ENCODE results near the gene TMEM121.

Gene TMEM121

DNA sequence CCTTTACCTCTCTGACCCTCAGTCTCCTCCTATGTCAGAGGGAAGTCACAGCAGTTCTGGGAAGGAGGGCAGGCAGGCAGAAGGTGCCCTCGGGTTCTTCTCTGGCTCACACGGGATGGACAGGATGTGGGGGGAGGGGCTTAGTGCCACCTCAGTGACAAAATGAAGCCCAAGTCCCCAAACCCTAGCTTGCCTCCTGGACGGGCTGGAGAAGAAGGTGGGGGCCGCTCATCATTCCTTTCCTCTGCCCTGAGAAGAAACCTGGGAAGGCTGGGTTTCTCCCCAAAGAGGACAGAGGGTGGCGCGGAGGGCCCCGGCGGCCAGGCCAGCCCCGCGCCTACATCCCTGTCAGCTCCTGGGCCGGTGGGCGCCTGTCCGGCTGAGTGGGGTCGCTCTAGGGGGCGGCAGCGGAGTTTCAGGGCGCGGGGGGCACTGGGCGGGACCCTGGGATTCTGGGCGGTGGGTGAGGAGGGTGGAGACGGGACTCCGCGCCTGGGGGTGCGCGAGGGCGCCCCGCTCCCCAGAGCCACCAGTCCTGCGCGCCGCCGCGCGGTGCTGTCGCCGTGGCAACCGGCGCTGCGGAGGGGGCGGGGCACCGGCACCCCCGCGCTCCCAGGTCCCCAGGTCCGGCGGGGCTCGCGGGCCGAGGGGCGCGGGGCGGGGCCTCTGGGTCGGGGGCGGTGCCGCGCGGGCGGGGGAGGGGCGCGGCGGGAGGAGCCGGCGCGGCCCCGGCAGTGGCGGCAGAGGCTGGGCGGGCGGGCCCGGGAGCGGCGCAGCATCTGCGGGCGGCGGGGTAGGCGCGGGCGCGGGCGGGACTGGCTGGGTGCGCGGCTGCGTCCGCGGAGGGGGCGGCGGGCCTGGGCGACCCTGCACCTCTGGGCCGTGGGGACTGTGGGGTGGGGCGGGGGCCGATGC, at the start of gene TMEM121:
Gene TMEM121 (plus strand): TSS at position 723 of the 915 bp plus-strand sequence. CDS start 2,252 bp downstream, outside the sequence.
- DNase-seq: no peak

DNA sequence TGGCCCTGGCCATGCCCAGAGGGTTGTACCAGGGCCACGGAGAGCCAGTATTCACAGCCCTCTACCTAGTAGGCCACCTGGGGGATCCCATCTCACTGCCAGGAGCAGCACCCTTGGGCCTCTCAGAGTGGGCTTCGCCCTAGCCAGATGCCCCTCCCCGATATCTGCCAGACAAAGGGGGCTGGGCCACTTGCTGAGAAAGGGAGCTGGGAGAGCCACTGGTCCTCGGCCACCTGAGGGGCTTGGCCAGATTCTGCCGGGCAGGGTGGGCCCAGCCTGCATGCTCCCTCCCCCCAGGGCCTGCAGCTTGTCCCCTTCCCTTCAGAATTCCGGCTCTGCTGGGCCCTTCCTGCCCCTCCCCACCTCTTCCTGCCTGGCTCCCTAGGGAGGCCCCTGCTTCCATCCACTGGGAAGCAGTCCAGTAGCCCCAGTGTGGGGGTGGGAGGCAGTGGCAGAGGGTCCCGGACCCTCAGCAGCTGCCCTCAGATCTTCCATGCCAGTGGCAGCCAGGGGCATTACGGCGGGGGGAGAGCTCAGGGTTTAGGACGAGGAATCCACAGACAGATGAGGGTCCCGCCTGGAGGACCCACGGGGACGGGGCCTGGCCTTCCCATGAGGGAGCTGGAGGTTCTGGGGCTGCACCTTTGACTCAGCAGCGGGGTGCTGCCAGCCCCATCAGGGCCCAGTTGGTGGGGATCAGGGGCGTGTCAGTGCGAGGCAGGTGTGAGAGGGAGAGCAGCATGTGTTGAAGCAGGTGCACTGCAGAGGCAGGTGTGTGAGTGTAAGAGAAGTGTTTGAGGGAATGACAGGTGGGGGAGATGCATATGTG, 49.3 kb upstream of the TMEM121 start:
- DNase-seq: no peak

DNA sequence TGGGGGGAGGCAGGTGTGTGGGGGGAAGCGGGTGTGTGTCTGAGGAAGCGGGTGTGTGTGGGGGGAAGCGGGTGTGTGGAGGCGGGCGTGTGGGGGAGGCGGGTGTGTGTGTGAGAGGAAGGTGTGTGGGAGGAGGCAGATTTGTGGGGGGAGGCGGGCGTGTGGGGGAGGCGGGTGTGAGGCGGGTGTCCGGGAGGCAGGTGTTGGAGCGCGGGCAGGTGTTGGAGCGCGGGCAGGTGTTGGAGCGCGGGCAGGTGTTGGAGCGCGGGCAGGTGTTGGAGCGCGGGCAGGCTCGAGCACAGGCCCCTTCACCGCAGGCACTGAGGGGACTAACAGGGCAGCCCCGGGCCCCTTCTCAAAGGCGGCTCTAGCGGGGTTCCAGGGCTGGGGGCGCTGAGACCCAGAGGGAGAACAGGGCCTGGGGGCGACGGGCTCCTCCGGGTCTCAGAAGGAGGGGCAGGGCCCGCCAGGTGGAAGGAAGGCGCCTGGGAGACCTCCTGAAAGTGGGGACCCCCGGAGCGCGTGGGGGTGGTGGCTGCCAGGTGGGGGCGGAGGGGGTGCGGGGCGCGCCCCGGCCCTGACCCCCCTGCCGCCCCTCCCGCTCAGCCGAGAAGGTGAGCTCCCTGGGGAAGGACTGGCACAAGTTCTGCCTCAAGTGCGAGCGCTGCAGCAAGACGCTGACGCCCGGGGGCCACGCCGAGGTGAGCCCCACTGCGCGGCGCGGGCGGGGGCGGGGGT, 48.6 kb upstream of the TMEM121 start:
- DNase-seq: no peak

DNA sequence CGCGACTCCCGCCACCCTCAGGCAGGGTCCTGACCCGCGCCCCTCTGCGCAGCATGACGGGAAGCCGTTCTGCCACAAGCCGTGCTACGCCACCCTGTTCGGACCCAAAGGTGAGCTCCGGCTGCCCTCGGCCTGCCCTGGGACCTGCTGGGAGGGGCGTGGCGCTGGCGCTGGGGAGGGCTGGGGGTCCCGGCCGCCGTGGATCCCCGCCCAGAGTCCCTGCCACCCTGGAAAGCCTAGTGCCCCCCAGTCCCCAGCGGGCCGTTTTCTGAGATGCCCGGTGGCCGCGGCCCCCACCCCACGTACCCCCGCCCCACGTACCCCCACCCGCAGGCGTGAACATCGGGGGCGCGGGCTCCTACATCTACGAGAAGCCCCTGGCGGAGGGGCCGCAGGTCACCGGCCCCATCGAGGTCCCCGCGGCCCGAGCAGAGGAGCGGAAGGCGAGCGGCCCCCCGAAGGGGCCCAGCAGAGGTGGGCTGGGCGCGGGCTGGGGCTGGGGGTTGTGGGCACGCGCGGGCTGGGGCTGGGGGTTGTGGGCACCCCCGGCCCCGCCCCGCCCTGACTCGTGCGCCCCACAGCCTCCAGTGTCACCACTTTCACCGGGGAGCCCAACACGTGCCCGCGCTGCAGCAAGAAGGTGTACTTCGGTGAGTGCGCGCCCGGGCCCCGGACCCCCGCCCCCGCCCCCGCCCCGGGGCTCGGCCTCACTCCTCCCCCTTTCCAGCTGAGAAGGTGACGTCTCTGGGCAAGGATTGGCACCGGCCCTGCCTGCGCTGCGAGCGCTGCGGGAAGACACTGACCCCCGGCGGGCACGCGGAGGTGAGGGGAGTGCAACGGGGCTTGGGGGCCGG, 47.8 kb upstream of the TMEM121 start:
- no peak for DNase-seq

DNA sequence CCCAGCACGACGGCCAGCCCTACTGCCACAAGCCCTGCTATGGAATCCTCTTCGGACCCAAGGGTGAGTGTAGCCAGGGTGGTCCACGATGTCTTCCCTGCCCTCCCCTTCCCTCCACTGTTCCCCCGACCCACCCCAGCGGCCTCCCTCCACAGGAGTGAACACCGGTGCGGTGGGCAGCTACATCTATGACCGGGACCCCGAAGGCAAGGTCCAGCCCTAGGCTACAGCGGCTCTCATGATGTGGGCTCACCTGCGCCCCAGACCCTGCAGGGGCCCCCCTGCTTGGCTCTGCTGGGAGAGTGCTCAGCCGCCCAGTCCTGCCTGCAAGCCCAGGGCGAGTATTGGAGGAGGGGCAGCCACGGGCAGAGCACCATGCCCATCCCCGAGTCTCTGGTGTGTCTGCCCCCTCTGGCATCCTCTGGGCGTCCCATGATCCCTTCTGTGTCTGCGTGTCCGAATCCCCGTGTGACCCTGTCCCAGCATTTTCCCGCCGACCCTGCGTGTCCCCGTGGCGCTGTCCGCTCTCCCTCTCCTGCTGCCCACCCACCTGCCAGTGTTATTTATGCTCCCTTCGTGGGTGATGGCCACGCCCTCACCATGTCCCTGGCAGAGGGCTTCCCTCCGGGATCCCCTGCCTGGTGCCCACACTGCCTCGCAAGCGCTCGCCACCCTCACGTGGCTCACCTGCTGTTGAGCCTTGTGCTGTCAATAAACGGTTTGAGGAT, 46.8 kb upstream of the TMEM121 start:
- DNase-seq: no peak

DNA sequence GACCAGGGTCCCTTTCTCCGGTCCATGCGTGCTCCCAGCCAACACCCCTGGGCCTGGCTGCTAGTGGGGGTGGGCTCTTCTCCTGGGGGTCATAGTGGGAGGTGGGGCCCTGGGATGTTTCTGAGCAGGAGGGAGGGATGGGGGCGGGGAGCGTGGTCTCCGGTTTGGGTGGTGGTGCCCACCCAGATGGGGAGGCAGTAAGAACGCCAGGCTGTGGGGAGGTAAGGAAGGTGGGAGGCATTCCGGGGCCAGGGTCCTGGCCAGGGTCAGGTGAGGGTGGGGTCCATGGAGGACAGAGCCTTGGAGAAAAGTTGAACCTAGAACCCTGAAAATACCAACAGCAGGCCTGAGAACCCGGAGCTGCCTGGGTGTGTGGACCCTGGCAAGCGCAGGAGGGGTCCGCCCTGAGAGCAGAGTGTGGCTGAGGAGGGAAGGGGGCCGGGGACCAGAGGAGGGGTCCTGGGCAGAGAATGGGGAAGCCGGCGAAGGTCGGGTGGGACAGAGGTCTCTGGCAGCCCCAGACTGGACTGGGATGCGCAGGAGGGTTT, 46.1 kb upstream of the TMEM121 start:
- DNase-seq: no peak

DNA sequence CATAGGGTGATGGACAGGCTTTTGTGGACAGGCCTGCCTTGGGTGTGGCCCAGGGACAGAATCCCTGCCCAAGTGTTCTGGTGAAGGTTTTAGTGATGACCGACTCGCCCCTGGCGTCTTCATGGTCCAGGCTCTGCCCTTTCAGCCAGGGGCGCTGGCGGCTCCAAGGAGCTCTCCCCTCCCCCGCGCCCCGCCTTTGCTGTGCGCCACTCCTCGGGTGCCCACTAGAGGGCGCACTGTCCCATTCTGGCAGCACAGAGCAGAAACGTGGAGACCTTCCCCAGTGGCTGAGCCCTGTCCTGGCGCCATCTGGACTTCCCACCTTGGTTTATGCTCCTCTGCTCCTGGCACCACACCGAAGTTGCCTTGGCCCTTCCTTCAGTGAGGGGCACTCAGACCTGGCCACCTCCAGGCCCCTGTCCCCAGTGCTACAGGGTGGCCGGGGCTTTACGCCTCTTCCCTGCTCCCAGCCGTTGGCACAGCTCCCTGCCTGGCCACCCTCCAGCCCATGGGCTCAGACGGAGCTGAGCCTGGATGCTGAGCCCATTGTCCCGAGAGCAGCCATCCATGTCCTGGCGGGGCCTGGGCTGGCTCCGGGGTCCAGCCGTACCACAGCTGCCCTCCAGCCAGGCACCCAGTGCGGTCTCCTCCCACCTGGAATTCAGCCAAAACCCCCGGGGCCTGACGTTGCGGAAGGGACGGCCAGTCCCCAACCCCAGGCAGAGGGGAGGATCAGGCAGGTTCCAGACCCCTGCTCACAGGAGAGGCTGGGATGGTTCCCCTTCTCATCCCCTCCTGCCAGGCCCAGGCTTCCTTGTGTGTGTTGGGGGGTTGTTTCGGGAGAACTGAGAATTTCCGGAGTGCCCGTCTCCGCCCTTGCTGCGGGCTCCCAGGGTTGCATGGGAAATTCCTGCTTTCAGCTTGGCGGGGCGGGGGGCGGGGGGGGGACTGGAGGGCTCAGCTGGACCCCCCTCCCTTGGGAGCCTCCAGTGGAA, 45.3 kb upstream of the TMEM121 start:
- peak; percentile 45 for DNase-seq

DNA sequence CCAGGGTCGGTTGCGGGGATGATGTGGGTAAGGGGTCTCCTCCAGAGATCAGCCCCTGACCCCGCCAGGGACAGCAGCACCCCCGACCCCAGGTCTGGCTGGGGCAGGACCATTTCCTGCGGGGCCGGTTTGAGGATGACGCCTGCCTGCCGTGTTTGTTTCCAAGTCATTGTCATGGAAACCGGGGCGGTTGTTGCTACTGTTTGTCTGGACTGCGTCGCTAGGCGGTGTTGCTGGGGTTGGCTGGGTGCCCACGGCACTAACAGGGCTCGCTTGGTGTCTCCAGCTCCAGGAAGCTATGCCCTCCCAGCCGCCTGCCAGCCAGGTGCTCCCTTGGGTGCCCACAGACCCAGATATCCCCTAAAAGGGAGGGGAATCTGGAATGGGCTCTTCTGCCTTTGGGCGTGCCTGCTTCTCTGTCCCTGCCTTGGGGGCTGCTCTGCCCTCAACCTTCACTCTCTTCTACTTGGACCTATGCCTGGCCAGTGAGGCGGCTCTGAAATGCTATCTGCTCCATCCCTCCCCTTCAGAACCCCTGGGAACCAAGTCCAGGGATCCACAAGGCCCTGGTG, 44.4 kb upstream of the TMEM121 start:
- peak; percentile 56 for DNase-seq

DNA sequence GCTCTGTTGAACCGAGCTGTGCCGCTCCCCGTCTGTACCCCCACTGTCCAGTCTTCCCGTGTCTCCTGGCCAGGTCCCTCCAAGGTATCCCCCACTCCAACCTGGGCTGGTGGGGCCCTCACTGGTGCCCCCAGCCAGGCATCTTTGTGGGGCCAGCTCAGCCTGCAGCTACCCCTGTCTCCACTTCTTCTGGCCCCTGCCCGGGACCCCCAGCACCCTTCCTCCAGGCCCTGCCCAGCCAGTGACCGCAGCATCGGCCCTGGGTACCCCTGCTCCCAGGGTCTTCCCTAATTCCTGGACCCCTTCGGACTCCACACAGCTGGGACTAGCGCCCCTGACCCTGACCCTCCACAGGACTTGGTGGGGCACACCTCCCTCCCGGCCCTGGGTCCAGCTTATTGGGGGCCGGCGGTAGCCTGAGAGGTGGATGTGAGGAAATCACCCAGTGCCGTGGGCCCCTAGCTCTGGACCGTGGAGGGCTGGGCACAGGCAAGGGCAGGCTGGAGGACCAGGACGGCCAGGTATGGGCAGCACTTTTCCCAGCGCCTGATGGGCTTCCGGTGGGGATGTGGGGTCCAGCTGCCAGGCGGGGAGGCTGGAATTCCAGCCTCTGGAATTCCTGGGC, 43.8 kb upstream of the TMEM121 start:
- DNase-seq: no peak

DNA sequence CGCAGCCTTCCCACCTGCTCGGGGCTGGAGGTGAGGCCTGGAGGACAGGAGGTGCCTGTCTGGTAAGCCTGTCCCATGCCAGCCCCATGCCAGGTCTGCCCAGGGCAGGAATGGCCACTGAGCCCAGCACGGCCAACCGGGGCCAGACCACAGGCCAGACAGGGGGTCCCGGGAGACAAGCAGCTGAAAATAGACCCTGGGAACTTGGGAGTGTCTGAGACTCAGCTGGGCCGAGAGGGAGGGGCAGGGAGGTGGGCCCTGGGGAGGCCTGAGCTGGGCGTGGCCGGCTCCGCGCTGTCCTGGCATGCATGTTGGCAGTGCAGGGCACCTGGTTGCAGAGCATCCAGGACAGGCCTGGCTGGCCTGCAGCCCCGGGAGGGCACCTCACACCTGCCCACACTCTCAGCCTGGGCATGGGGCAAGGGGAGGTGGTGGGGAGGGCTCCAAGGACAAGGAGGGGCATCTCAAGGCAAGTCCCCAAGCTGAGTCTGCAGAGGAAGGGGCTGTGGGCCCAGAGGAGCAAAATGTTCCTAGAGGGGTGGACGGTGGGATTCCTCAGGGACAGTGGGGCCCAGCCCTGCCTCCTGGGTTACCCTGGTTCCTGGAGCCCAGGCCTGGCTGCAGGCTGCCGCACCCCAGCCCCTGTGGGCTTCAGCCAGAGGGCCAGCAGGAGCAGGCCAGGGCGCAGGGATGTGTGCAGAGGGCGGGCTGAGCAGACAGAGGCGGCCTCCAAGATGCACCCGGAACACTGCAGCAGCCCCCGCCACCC, 42.9 kb upstream of the TMEM121 start:
- DNase-seq: no peak

DNA sequence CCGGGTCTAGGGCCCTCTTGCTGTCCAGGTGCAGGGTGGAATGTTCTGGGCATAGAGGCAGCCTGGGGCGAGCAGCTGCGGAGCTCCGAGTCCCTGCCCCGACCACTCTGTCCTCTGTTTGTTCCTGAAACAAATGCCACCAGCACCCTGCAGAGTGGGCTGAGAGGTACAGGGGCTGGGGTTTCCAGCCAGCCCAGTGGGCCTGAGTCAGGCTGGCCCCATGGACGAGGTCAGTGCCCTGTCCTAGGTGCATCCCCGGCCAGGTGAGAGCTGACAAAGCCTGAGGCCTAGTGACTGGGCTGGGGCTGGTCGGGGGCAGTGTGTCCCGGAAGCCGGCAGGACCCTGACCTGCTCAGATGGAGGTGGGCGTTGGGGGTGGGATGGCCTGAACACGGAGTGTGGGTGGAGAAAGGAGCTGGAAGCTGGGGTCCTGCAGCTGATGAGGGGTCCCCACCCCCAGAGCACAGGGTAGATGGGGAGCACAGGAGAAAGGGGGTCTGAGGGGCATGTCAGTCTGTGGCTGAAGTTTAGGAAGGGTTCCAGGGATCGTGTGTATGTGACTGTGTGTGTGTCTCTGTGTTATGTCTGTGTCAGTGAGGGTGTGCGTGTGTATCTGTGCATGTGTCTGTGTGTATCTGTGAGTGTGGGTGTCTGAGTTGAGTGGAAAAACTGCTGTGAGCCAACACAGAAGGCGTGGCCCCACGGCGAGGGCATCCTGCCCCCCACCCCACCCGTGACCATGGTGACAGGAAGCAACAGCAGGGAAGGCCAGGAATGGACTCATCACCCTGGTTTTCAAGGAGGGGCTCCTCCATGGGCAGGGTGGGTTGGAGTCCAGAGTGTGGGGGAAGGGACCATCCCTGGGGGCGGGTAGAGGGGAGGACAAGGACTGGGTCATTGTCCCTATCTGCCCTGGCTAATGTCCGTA, 42.0 kb upstream of the TMEM121 start:
- DNase-seq: no peak

DNA sequence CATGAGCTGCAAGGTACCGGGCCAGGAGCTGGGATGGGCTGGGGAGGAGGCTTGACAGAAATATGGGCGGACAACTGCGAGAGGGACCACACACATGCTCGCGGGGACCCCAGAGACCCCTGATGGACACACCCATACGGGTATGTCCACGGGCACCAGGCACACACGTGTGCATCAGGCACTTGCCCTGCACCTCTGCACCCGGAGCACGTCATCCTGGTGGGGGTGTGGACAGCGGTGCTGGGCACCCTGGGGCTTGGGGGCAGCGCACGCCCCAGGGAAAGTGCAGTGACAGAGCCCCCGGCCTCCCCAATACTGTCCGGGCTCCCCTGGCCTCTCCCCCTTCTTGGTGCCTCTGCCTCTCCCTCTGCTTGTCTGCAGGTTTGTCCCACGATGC, 41.4 kb upstream of the TMEM121 start:
- no peak for DNase-seq

DNA sequence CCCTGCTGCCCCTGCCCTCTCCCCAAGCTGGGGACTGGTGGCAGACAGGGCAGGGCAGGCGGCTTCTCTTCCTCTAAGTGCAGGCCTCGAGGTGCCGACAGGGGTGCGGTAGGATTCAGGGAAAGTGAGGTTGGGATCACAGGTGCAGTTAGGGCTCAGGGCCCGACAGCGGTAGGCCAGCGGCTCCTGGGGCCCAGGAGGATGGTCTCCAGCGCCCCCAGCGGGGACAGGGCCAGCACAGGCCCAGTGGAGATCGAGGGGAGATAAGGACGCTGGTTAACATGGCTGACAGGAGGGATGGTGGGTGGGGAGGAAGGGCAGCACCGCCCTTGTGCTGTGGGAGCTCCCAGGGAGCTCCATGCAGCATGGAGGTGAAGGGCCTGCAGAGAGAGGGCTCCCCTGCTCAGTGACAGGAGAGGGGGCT, 40.6 kb upstream of the TMEM121 start:
- peak; percentile 25 for DNase-seq

DNA sequence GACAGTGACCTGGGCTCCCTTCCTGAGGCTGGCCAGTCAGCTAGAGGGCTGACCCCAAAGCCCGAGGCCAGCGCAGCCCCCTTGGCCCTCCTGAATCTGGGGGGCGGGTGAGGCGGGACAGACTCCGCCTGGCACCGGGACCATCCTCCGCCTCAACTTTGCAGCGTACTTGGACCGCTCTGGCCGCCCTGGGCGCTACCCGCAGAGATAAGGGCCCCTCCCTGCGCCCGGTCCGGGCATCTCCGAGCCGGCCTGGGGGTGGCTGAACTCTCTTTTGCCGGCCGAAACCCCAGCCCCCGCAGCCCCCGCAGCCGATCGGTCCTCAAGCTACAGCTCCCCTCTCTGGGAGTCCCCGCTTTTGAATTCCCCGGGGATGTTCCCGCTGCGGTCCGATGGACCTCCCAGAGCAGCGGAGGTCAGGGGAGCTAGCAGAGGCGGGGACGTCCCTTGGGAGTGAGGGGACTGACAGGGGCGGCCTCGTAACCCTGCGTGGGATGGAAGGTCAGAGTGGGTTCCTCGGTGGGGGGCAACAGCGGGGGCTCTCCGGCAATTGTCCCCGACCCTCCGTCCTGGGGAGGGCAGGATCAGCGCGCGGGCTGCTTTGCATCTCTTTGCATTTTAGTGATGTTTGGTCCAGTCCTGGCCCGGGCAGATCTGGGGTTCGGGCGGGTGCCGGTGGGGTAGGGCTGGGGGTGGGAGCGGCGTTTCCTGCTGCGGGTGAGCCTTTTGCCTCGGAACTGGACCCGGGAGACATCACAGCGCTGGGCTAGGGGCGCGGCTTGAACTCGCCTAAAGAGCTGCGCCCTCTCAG, 40.0 kb upstream of the TMEM121 start, which contains the start of gene CRIP1:
Gene CRIP1 (plus strand): TSS at position 724 of the 811 bp plus-strand sequence. CDS start 374 bp downstream, outside the sequence.
- DNase-seq: no peak

DNA sequence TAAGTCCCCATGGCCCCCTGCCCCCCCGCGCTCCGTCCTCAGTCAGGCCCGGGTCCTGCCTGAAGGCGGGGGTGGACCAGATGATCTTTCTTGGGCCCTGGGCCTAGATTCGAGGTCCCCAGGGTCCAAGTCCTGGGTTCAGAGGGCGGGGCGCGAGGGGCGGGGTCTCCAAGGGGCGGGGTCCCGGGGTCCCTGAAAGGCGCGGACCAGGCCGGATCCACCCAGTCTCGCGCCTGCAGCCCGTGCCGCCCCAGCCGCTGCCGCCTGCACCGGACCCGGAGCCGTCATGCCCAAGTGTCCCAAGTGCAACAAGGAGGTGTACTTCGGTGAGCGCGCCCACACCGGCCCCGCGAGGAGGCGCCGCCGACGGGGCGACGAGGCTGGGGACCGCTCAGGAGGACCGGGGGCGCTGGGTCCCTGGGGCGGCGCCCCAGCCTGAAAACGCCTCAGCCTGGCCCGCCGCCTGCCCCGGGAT, 39.4 kb upstream of the TMEM121 start:
- DNase-seq: no peak
